ENCODE data around the gene C1QB.

DNA sequence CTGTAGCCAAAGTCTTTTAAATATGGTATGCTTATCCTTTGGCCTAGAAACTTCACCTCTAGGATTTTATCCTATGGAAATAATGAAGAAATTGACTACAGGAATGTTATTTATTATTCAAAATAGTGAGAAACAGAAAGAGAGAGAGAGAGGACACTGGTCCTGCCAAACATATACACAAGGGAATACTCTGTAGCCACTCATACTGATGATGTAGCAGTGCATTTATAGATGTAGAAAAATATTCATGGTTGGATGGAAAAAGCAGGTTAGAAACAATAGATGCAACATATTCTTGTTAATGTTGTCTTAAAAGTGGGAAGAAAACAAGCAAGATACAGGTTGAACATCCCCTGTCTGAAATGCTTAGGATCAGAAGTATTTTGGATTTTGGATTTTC lies 35.4 kb downstream of the C1QB start:
- no peak for TF ChIP-seq CTCF (conservative IDR thresholded peaks at IDR 0.05)
- TF ChIP-seq EZH2 (IDR thresholded peaks at IDR 0.05; ENCODE audit: low read depth) = no peak
